22Rv1 (cell line): ENCODE results near the gene GNB1L.

Experiments
- H3K27ac ChIP-seq: fragments of 450-650 bp; 2 replicates; pipeline ENCODE4 v1.5.1; 2017
- CTCF ChIP-seq: fragments of 450-650 bp; IDR thresholded peaks from 2 replicates; pipeline ENCODE4 v1.5.1; 2017; ENCODE audit warnings: mild to moderate bottlenecking
- ZFX ChIP-seq: fragments of 450-650 bp; IDR thresholded peaks from 2 replicates; pipeline ENCODE4 v1.6.1; 2017; ENCODE audit warnings: antibody characterized with exemption, borderline replicate concordance

GNB1L gene

GRCh38 chr22:19900707-19901436 lies 46.2 kb upstream of the GNB1L start:
- no peak for TF ChIP-seq CTCF
- no peak overlapping the region for H3K27ac ChIP-seq

DNA sequence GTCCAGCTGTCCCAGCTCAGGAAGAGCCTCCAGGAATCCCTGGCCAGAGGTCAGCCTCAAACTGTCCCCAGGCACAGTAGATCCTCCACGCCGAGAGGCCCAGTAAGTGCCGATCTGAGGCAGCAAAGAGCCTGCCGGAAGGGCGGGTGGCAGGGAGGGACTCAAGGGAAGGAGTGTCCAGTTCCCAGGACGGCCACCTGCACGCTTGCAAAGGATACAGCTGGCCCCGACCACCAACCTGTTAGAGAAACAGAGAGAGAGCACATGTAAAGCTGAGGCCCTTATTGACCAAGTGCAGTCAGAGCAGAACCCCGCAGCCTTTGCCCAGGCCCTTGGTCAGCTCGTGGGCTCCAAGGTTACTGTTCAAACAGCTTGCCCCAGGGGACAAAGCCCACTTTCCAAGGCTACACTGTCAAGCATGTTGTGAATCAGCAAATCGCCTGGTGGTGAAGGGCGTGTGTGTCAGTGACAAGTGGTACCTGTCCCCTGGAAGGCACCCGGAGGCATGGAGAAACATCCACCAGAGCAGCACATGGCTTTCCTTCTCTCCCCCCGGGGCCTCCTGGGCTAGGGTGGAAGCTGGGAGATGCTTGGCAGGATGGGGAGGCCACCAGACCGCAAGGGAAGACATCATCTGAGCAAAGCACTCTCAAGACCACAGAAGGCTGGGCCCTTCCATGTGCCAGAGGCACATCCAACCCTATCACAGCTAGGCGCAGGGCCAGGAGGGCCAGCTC lies 44.3 kb upstream of the GNB1L start:
- TF ChIP-seq CTCF: no peak
- TF ChIP-seq ZFX: no peak
- no peak overlapping the region for H3K27ac ChIP-seq

GRCh38 chr22:19898145-19898544 lies 43.5 kb upstream of the GNB1L start:
- TF ChIP-seq CTCF (no peak), ZFX (no peak)
- no peak overlapping the region for H3K27ac ChIP-seq

DNA sequence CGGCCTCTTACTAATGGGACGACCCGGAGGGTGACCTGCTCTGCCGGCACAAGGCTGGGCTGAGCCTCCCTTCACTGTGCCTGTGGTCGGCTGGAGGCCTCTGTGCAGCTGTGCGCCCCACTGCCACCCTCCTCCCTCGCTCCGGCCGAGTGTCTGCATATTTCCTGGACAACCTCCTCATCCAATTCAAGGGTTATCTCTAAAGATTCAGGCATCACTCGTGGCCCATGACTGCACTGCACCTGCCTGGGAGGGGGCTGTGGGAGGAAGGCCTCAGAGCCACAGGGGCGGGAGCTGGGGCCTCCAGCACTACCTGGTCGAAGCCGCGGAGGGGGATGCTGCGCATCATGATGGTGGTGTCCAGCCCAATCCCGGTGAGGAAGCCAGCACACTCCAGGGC lies 43.1 kb upstream of the GNB1L start:
- no peak overlapping the region for H3K27ac ChIP-seq
- no peak for TF ChIP-seq CTCF
- TF ChIP-seq ZFX: no peak

DNA sequence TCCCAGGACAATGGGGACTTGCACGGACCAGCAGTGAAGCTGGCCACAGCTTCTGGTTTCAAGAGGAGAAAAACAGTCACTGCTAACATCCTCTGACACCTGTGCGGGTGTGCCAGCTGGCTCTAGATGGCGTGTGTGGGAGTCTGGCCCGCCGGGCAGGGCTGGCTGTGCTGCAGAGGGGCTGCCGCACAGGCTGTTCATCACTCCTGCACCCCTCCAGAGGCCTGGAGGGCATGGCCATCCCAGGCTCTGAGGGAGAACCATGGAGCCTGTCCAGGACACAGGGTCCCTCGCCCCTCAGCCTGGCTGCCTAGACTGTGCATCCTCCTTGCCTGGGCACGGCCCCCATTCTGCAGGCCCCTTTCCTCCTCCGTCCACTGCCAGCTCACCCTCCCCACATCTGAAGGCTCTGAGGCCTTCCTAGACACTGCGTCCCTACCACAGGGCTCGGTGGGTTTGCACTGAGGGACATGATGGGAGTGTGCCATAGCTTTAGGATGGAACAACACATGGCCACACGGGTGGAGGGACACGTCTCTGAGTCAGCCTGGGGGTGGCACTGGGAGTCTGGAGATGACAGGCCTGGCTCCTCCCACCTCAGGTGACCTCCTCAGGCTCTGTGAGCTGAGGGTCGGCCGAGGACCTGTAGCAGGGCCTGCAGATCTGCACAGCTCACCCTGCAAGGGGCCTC lies 42.1 kb upstream of the GNB1L start:
- no peak overlapping the region for H3K27ac ChIP-seq
- TF ChIP-seq CTCF (no peak), ZFX (no peak)

- TF ChIP-seq ZFX (no peak), CTCF (no peak)
- no peak overlapping the region for H3K27ac ChIP-seq
These were observed 40.6 kb upstream of the GNB1L start for GRCh38 chr22:19895160-19895849.
